Putamen (tissue), 1 donor: Measurements from ENCODE around the gene MYCBP.

Source experiments
- DNase-seq: peaks from one replicate; pipeline ENCODE4 v3.0.0-alpha.2; 2016; ENCODE audit warnings: low spot score

MYCBP gene

GRCh38 chr1:38820860-38821259 lies 52.3 kb downstream of the MYCBP start:
- no peak for DNase-seq

GRCh38 chr1:38819516-38819915 lies 53.6 kb downstream of the MYCBP start:
- DNase-seq, result no peak

- DNase-seq, result no peak
Observed at GRCh38 chr1:38819040-38819439, 54.1 kb downstream of the MYCBP start.

GRCh38 chr1:38818175-38818976 lies 54.8 kb downstream of the MYCBP start:
- no peak for DNase-seq

GRCh38 chr1:38817267-38818174 lies 55.6 kb downstream of the MYCBP start:
- no peak for DNase-seq

GRCh38 chr1:38815903-38816627 lies 57.1 kb downstream of the MYCBP start:
- peak; percentile 82 for DNase-seq

GRCh38 chr1:38814984-38815464 lies 58.1 kb downstream of the MYCBP start:
- no peak for DNase-seq

GRCh38 chr1:38814444-38814983 lies 58.6 kb downstream of the MYCBP start:
- no peak for DNase-seq

- DNase-seq, result no peak
Observed at GRCh38 chr1:38812981-38813380, 60.2 kb downstream of the MYCBP start.
